UCSD-AML1 (cell line): ENCODE results near the gene NALCN.

Source experiments
- DNase-seq: peaks from one replicate; lab custom pipeline; 2025; ENCODE audit not compliant: unreplicated experiment; lab: John Stamatoyannopoulos, UW

NALCN gene

GRCh38 chr13:101416181-101417042 is at the start of gene NALCN:
TSS of gene NALCN (minus strand) at chr13:101416508. CDS start at chr13:101399126, 17,382 bp downstream.
- DNase-seq = no peak

GRCh38 chr13:101465877-101466276 is 49.6 kb upstream of the NALCN start:
- no peak for DNase-seq

DNA sequence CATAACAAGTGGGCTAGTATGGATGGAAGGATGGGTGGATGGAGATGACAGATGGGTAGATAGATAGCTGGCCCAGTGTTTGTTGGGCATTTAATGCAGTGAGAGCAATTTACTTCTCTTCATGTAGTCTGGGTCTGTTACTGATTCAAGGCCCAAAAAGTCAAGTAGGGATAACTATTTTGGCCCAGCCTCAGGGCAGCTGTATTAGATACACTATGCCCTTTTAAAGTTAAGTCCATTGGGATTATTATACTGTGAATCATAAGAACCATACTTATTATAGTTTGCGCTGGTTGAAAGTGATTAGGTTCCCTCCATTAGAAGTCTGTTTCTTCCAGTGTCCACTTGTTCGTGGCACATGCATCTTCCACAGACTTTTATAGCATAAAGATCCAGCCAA is 40.9 kb upstream of the NALCN start:
- DNase-seq = no peak

DNA sequence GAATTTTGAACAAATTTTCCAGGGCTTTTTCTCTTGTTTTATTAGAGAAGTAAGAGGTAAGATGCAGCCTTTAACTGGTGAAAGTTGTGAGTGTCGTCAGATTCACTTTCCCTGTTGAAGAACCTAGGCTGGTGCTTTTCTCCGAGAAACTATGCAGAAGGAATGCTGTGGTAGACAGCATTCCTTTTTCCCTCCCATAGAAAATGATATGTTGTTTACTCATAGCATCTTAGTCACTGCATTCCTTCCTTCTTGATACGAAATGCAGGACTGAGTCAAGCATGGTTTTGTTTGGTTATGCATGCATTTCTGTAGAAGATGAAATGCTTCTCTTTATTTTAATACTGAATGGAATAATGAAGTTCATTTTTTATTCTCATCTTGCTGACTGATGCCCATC is 39.6 kb upstream of the NALCN start:
- DNase-seq = no peak

DNA sequence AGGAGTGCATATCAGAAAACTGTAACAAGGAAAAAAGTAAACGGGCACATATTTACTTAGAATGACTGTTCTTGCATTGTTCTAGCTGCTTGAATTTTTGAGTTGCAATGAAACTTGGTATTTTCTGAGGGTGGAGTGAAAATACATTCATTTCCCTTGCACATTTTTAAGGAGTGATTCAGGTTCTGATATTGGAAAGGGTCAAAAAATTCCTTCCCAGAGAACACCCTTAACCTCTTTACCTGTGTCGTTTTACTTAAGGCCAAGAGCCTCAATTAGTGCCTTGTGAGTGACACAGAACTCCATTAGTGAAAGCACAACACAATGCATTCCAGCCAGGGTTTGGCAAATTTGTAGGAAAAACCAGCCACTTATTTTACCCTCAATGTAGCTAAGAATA is 38.5 kb upstream of the NALCN start:
- DNase-seq = no peak

DNA sequence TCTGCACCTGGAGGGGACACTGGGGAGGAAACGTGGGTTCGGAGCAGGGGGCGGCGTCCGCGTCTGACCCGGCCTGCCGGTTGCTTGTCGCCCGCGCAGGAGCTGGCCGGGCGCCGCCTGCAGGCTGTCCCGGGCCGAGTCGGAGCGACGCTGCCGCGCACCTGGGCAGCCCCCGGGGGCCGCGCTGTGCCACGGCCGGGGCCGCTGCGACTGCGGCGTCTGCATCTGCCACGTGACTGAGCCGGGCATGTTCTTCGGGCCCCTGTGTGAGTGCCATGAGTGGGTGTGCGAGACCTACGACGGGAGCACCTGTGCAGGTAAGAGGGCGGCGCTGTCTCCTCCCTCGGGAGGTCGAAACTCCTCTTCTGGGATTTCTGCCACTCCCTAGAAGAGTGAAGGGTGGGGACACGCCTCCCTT is 37.5 kb upstream of the NALCN start:
- no peak for DNase-seq

GRCh38 chr13:101452519-101453485 is 36.5 kb upstream of the NALCN start, which contains the start of gene ITGBL1:
TSS of gene ITGBL1 (plus strand) at chr13:101452675. CDS start at chr13:101452834, 159 bp downstream.
- no peak for DNase-seq

DNA sequence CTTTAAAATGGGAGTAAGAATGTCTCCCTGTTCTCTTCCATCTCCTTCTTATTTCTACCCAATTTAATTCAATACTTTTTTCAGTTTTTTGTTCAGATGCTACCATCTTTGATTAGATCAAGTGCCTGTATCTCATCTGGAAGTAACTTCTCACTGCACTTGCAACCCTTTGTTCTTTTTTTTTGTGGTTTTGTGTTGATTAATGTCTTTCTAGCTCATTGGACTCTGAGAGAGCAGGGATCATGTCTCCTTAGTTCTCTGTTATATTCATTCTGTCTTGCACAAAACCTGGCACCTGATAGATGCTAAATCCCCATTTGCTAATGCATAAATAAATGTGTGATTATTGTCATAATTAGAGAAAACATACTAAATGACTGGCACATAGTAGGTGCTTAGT is 35.3 kb upstream of the NALCN start:
- DNase-seq = no peak

DNA sequence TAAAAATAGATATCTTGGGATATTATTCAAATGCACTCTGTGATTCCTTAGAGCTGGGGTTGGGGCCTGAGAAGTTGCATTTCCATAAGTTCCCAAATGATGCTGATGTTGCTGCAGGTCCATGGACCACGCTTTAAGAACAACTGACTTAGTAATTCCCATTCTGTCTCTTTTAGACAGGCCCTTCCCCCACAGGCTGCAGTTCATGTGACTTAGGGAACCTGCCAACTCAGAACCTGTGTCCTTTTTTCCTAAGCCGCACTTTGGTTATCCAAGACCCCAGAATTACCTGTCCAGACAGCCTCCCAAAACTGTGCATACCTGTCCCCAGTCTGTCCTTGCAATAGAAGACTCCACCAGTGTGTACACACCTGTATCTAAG is 34.4 kb upstream of the NALCN start:
- no peak for DNase-seq

GRCh38 chr13:101449790-101450748 is 33.8 kb upstream of the NALCN start:
- DNase-seq = no peak

GRCh38 chr13:101447852-101448251 is 31.5 kb upstream of the NALCN start:
- DNase-seq = no peak

GRCh38 chr13:101434486-101434885 is 18.2 kb upstream of the NALCN start:
- no peak for DNase-seq

GRCh38 chr13:101433895-101434294 is 17.6 kb upstream of the NALCN start:
- no peak for DNase-seq

GRCh38 chr13:101429733-101430132 is 13.4 kb upstream of the NALCN start:
- no peak for DNase-seq

DNA sequence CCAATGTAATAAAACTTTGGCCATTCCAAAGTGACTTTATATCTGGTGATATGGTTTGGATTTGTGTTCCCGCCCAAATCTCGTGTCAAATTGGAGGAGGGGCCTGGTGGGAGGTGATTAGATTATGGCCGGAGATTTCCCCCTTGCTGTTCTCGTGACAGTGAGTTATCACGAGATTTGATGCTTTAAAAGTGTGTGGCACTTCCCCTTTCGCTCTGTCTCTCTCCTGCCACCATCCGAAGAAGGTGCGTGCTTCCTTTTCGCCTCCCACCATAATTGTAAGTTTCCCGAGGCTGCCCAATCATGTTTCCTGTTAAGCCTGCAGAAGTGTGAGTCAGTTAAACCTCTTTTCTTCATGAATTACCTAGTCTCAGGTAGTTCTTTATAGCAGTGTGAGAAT is 9.3 kb upstream of the NALCN start:
- DNase-seq = no peak

GRCh38 chr13:101425156-101425471 is 8.8 kb upstream of the NALCN start:
- DNase-seq = no peak

- DNase-seq = no peak
Measured at GRCh38 chr13:101424381-101425155, 8.3 kb upstream of the NALCN start.

DNA sequence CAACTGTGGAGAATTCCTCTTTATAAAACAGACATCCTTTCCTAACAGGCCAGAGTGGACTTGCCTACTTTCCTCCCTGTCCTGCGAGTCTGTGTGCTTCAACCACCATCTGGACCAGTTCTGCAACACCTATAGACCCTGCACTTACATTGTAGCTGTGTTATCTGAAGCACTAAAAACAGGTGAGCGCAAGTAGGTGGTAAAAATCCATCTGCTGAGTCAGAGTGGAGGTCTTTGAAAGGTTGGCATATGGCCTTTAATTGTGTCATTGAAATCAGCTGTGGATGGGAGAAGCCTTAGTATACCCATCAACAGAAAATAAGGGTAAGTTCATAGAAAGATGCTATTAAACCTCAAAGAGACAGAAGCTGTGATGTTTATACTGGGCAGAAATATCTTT is 7.6 kb upstream of the NALCN start:
- DNase-seq = no peak

GRCh38 chr13:101417501-101417900 is 1.2 kb upstream of the NALCN start:
- no peak for DNase-seq

GRCh38 chr13:101417043-101417406 is 717 bp upstream of the NALCN start:
- no peak for DNase-seq
